ENCODE measurements around the gene RBM14. TPM values are rescaled to one million over a fixed set of nuclear protein-coding genes. Genes with fewer than 3 reads are reported as not detected.

RBM14 gene
- total and polyA plus RNA-seq, 4 donors, result 34.1 to 96.3 (median 52.9) TPM

DNA sequence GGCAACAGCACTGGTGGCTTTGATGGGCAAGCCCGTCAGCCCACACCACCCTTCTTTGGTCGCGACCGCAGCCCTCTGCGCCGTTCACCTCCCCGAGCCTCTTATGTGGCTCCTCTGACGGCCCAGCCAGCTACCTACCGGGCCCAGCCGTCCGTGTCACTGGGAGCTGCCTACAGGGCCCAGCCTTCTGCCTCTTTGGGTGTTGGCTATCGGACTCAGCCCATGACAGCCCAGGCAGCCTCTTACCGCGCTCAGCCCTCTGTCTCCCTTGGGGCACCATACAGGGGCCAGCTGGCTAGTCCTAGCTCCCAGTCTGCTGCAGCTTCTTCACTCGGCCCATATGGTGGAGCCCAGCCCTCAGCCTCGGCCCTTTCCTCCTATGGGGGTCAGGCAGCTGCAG, 8.0 kb downstream of the RBM14 start:
- no peak for DNase-seq
- Histone ChIP-seq H3K4me1 (ENCODE audit: control insufficient read depth in 5 of 5, insufficient read depth in 5 of 5, low read length in 5 of 5) (peaks cover 0 to 11% (median 7%) of the 10 kb centered on the region in 5 donors), H3K9me3 (ENCODE audit: control insufficient read depth in 4 of 4, insufficient read depth in 3 of 4, low read length in 3 of 4) (no peaks in the 10 kb centered on the region), H3K27me3 (ENCODE audit: control insufficient read depth in 3 of 3, insufficient read depth in 3 of 3, low read length in 2 of 3) (no peaks in the 10 kb centered on the region), H3K36me3 (ENCODE audit: control insufficient read depth in 4 of 4, insufficient read depth in 4 of 4, low read length in 4 of 4) (peaks cover 19 to 60% (median 56%) of the 10 kb centered on the region in 4 donors), H3K9ac (ENCODE audit: insufficient read depth in 1 of 2, low read length in 2 of 2) (no peak overlapping the region), H3K4me3 (no peak overlapping the region), H3K27ac (ENCODE audit: low read depth in 1 of 2, low read length in 1 of 2) (no peak overlapping the region)
- WGBS, 2 donors, result 91 to 93% methylated on average over 16 of the region's 16 CpGs
- TF ChIP-seq, protein P1, sequence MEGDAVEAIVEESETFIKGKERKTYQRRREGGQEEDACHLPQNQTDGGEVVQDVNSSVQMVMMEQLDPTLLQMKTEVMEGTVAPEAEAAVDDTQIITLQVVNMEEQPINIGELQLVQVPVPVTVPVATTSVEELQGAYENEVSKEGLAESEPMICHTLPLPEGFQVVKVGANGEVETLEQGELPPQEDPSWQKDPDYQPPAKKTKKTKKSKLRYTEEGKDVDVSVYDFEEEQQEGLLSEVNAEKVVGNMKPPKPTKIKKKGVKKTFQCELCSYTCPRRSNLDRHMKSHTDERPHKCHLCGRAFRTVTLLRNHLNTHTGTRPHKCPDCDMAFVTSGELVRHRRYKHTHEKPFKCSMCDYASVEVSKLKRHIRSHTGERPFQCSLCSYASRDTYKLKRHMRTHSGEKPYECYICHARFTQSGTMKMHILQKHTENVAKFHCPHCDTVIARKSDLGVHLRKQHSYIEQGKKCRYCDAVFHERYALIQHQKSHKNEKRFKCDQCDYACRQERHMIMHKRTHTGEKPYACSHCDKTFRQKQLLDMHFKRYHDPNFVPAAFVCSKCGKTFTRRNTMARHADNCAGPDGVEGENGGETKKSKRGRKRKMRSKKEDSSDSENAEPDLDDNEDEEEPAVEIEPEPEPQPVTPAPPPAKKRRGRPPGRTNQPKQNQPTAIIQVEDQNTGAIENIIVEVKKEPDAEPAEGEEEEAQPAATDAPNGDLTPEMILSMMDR (IDR thresholded peaks at IDR 0.05; ENCODE audit: control extremely low read depth, extremely low read depth), result no peak
- no peak for ATAC-seq (ENCODE audit: insufficient read depth, low FRiP score)

GRCh38 chr11:66625041-66625751, 8.8 kb downstream of the RBM14 start:
- no peak overlapping the region for H3K9ac ChIP-seq (ENCODE audit: insufficient read depth in 1 of 2, low read length in 2 of 2)
- WGBS, 2 donors, result 95 to 97% methylated on average over 19 to 26 of the region's 26 CpGs
- DNase-seq, result no peak
- H3K4me1 ChIP-seq (ENCODE audit: control insufficient read depth in 5 of 5, insufficient read depth in 5 of 5, low read length in 5 of 5), result peaks cover 0 to 11% (median 4%) of the 10 kb centered on the region in 5 donors
- no peak for ATAC-seq (ENCODE audit: insufficient read depth, low FRiP score)
- TF ChIP-seq, protein P1 (IDR thresholded peaks at IDR 0.05; ENCODE audit: control extremely low read depth, extremely low read depth), result no peak
- H3K27ac ChIP-seq (ENCODE audit: low read depth in 1 of 2, low read length in 1 of 2), result no peak overlapping the region
- no peaks in the 10 kb centered on the region for H3K27me3 ChIP-seq (ENCODE audit: control insufficient read depth in 3 of 3, insufficient read depth in 3 of 3, low read length in 2 of 3)
- no peaks in the 10 kb centered on the region for H3K9me3 ChIP-seq (ENCODE audit: control insufficient read depth in 4 of 4, insufficient read depth in 3 of 4, low read length in 3 of 4)
- peaks cover 19 to 67% (median 61%) of the 10 kb centered on the region in 4 donors for H3K36me3 ChIP-seq (ENCODE audit: control insufficient read depth in 4 of 4, insufficient read depth in 4 of 4, low read length in 4 of 4)
- H3K4me3 ChIP-seq, result no peak overlapping the region

DNA sequence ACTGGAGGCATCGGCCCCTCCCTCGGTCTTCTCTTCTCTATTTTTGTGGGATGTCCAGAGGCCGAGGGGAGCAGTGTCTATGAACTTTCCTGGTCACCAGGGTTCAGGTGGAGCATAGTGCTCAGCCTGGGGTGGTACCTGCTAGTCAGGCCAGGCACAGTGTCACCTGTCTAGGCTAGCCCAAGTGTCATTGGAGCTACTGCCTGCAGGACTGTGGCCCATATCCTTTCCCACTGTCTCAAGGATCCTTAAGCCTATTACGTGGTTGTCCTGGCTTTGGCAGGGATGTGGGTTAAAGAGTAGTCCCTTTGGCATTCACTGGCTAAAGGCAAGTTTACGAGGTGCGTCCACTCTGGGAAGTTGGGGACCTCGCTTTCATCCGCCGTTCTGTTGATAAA, 9.3 kb downstream of the RBM14 start:
- H3K36me3 ChIP-seq (ENCODE audit: control insufficient read depth in 4 of 4, insufficient read depth in 4 of 4, low read length in 4 of 4), result peaks cover 19 to 67% (median 61%) of the 10 kb centered on the region in 4 donors
- TF ChIP-seq, protein P1 (IDR thresholded peaks at IDR 0.05; ENCODE audit: control extremely low read depth, extremely low read depth), result no peak
- 95 to 97% methylated on average over 9 of the region's 9 CpGs for WGBS, 2 donors
- peaks cover 0 to 10% (median 0%) of the 10 kb centered on the region in 5 donors for H3K4me1 ChIP-seq (ENCODE audit: control insufficient read depth in 5 of 5, insufficient read depth in 5 of 5, low read length in 5 of 5)
- ATAC-seq (ENCODE audit: insufficient read depth, low FRiP score) (no peak), DNase-seq (no peak)
- H3K27me3 ChIP-seq (ENCODE audit: control insufficient read depth in 3 of 3, insufficient read depth in 3 of 3, low read length in 2 of 3), result no peaks in the 10 kb centered on the region
- H3K4me3 ChIP-seq, result no peak overlapping the region
- no peaks in the 10 kb centered on the region for H3K9me3 ChIP-seq (ENCODE audit: control insufficient read depth in 4 of 4, insufficient read depth in 3 of 4, low read length in 3 of 4)
- no peak overlapping the region for H3K9ac ChIP-seq (ENCODE audit: insufficient read depth in 1 of 2, low read length in 2 of 2)
- no peak overlapping the region for H3K27ac ChIP-seq (ENCODE audit: low read depth in 1 of 2, low read length in 1 of 2)

Measured in lung (tissue), 12 donors.